NCI-H2029 (cell line): Measurements from ENCODE around the gene STAB2.
"Not testable (repeated sequence)": the region's sequence is repeated elsewhere in the genome, so short reads cannot be mapped to it uniquely, and the experiment has no call there.

ENCODE experiments used
- DNase-seq: peaks from one replicate; lab custom pipeline; 2025; lab: John Stamatoyannopoulos, UW

STAB2 gene

DNA sequence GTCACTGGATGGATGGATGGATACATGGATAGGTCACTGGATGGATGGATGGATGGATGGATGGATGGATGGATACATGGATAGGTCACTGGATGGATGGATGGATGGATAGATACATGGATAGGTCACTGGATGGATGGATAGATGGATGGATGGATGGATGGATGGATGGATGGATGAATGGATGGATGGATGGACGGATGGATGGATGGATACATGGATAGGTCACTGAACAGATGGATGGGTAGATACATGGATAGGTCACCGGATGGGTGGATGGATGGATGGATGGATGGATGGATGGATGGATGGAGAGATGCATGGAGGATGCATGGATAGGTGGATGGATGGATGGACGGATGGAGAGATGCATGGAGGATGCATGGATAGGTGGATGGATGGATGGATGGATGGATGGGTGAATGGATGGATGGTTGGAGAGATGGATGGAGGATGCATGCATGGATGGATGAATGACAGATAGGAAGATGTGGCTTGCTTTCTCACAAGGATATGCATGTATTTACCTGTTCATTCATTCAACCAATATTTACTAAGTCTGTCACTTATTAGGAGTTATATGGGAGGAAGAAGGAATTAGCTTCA, 66.6 kb downstream of the STAB2 start:
- DNase-seq, result not testable (repeated sequence)

GRCh38 chr12:103654816-103655215, 67.7 kb downstream of the STAB2 start:
- no peak for DNase-seq

- no peak for DNase-seq
Observed at GRCh38 chr12:103656291-103656690, 69.2 kb downstream of the STAB2 start.

DNA sequence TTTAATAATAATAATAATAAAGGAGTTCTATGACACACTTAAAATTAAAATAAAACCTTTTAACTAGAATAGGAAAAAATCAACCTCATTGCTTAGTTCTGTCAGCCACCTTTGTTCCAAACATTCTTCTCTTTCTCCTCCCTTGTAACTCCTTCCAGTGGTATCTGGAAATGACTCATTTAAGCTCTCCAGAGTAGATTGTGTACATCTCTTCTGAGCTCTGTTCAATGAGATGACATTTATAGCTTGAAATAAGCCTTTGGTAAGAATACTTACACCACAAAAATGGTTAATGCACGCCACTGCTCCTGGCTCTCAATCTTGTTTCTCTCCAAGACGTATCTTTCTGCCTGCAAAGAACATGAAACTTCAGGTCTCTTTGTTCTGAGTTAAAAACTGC, 70.3 kb downstream of the STAB2 start:
- DNase-seq, result no peak

GRCh38 chr12:103664626-103665025, 77.6 kb downstream of the STAB2 start:
- DNase-seq, result no peak

- peak; percentile 19 for DNase-seq
Observed at GRCh38 chr12:103665971-103666370, 78.9 kb downstream of the STAB2 start.

GRCh38 chr12:103667125-103667524, 80.1 kb downstream of the STAB2 start:
- peak; percentile 87 for DNase-seq

DNA sequence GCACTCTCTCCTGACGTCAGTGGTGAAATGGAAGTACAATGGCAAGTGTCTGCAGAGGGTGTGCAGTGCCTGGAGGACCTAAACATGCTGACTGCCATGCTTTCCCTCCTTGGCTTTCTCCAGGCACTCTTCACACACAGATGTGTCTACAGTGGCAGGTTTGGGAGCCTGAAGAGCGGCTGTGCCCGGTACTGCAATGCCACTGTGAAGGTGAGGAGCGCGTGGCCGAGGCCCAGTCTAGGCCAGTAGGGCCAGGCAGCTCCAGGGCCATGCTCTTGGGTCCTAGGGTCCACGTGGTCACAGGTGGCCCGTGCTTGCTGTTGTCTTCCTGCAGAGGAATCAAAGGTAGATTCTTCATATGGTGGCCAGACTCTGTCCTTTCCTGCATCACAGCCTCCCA, 81.4 kb downstream of the STAB2 start:
- DNase-seq, result no peak

GRCh38 chr12:103671367-103671766, 84.3 kb downstream of the STAB2 start:
- no peak for DNase-seq

GRCh38 chr12:103672401-103673119, 85.5 kb downstream of the STAB2 start:
- DNase-seq, result no peak

DNA sequence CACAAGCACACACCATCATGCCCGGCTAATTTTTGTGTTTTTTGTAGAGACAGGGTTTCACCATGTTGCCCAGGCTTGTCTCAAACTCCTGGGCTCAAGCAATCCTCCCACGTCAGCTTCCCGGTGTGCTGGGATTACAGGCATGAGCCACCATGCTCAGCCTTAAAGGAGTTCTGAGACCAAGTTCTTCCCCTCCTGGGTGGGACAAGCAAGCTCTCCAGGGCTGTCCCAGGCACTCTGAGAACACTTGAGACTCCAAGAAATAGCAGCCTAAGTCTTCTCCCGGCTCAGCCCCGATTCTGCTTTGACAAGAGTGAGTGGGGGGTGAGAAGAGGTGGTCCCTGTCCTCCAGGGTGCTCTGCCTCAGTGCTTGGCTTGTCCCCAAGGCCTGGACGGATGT, 86.4 kb downstream of the STAB2 start:
- no peak for DNase-seq

- no peak for DNase-seq
Observed at GRCh38 chr12:103673891-103674375, 86.9 kb downstream of the STAB2 start.

GRCh38 chr12:103676893-103677292, 89.8 kb downstream of the STAB2 start:
- peak; percentile 42 for DNase-seq

- peak; percentile 91 for DNase-seq
Observed at GRCh38 chr12:103677341-103677740, 90.3 kb downstream of the STAB2 start.

- peak; percentile 66 for DNase-seq
Observed at GRCh38 chr12:103677905-103678304, 90.8 kb downstream of the STAB2 start.

GRCh38 chr12:103679421-103680170, 92.5 kb downstream of the STAB2 start:
- DNase-seq, result no peak

GRCh38 chr12:103680591-103681141, 93.6 kb downstream of the STAB2 start:
- peak; percentile 91 for DNase-seq

DNA sequence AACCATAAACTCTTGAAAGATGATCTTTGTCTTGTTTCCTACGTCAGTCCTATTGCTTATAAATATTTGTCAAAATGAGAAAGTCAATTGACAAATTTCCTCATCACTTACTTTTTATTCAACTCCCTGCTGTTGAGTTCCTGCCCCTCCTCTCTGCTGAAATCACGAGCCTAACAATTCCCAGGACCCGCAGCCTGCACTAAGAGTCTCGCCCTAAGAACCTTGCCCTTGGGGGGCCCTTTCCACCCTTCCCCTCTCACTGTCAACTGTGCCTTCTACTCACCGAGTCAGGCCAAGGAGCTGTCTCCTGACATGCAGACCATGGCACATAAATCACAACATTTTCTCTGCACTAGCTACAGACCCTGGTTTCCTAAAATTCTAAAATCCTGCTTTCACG, 99.0 kb downstream of the STAB2 start:
- DNase-seq, result no peak

DNA sequence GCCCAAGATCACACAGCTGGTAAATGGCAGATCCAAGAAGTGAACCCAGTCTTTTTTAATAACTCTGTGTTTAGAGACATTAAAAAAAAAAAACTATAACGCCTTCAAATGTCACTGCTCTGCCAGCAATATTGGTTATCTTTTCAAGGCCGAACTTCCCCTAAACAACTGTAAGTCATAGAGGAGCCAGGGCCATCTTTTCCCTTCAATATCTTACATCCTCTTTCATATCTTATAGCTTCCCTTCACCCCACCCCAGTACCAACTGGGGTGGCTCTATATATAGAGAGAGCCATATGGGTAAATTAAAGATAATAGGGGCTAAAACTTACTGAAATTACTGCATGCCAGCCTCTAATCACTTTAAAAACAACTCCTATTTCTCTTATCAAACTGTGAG, 100.2 kb downstream of the STAB2 start:
- no peak for DNase-seq

GRCh38 chr12:103688376-103689063, 101.4 kb downstream of the STAB2 start:
- no peak for DNase-seq

DNA sequence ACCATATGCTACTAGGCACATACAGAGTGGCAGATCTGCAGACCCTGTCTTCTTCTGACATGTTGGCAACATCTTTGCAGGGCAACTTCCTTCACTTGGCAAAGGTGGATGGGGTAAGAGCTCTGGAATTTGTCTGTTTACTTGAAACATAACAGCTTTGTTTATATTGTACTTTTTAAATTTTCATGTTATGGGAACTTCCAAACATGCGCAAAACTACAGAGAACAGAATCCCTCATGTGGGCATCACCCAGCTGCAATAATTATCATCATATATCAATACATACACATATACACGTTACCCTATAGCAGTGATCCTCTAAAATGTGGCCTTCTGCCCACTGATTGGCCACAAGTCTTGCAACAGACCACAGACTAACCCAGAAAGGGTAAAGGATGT, 103.4 kb downstream of the STAB2 start:
- DNase-seq, result no peak

DNA sequence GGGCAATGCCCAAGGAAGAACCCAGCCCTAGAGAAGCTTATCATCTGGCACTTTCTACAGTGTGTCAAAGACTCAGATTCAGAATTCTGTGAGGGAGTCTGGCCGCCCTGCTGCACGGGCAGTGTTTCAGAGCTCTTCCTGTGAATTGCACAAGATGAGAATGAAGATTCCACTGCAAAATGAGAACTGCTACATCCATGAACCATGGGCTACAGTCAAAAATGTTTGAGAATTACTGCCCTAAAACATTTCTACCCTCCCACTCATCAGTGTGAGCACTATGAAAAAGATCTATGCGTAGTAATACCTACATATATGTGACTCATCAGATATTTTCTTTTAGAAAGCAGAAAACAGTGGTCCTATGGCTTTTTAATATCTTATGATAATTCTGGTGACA, 104.0 kb downstream of the STAB2 start:
- no peak for DNase-seq
